AG04449 (cell line): ENCODE data around the gene CAMTA1.
A peak's percentile ranks its signal among the peaks of the same experiment; 100 is the strongest.

ENCODE experiments used
- CTCF ChIA-PET: fragments of 350-600 bp; formaldehyde crosslinking; extraction: SDS; loops from one replicate; lab custom pipeline; 2021; ENCODE audit warnings: antibody characterized with exemption; lab: Yijun Ruan, JAX
- POLR2A ChIA-PET: fragments of 400-600, 350-600 bp; formaldehyde crosslinking; extraction: SDS; loops from one replicate; lab custom pipeline; 2020; ENCODE audit warnings: antibody characterized with exemption, inconsistent platforms; lab: Yijun Ruan, JAX
- DNase-seq: peaks from one replicate; pipeline ENCODE4 v3.0.0-alpha.2; 2010; ENCODE audit warnings: low read depth, low spot score
- H3K4me3 ChIP-seq: 2 replicates; pipeline ENCODE4 v1.5.1; 2011; ENCODE audit warnings: low read depth, mild to moderate bottlenecking, control low read depth, low read length
- TF ChIP-seq, protein P1 (sequence below): IDR thresholded peaks from one replicate; pipeline ENCODE4 v1.5.1; 2011; ENCODE audit warnings: mild to moderate bottlenecking, moderate library complexity, low read length, control low read depth, inconsistent platforms; ENCODE audit not compliant: insufficient read depth; ENCODE audit errors: missing control alignments

CAMTA1 gene

GRCh38 chr1:7045897-7046296 is 260.6 kb downstream of the CAMTA1 start:
- DNase-seq: no peak

GRCh38 chr1:7046314-7046713 is 261.1 kb downstream of the CAMTA1 start:
- TF ChIP-seq, protein P1, sequence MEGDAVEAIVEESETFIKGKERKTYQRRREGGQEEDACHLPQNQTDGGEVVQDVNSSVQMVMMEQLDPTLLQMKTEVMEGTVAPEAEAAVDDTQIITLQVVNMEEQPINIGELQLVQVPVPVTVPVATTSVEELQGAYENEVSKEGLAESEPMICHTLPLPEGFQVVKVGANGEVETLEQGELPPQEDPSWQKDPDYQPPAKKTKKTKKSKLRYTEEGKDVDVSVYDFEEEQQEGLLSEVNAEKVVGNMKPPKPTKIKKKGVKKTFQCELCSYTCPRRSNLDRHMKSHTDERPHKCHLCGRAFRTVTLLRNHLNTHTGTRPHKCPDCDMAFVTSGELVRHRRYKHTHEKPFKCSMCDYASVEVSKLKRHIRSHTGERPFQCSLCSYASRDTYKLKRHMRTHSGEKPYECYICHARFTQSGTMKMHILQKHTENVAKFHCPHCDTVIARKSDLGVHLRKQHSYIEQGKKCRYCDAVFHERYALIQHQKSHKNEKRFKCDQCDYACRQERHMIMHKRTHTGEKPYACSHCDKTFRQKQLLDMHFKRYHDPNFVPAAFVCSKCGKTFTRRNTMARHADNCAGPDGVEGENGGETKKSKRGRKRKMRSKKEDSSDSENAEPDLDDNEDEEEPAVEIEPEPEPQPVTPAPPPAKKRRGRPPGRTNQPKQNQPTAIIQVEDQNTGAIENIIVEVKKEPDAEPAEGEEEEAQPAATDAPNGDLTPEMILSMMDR: no peak
- CTCF ChIA-PET: interaction anchor here (0.8 to 7.3 kb wide), 4 partner anchors 10 to 596 kb away, joined by 3 to 50 read pairs (median 3); no protein-coding TSS in a partner anchor
- H3K4me3 ChIP-seq: no peak overlapping the region
- DNase-seq: peak; percentile 26
- POLR2A ChIA-PET: no interaction called here

More at GRCh38 chr1:7045897-7046296, 260.6 kb downstream of the CAMTA1 start:
- ChIA-PET POLR2A (no interaction called here), CTCF (interaction anchor here (1.2 to 7.3 kb wide), 4 partner anchors 10 to 596 kb away, joined by 3 to 50 read pairs (median 24); no protein-coding TSS in a partner anchor)
- TF ChIP-seq, protein P1: no peak
- H3K4me3 ChIP-seq: no peak overlapping the region

DNA sequence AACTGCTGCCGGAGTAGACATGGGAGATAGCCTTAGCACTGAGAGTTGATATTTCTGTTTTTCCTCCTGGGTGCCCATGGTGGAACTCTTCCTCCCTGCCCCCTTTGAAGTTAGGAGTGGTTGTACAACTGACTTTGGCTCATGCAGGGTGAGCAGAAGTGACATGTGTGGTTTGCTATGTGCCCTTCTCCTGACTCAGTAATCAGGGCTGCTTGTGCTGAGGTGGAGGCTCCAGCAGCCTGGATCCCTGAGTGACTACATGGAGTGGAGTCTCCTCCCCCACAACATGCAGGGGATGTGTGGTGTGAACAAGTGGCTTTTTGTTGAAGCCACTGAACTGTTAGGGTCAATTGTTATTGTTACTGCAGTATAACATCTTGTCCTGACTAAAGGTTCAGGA is 261.6 kb downstream of the CAMTA1 start:
- CTCF ChIA-PET: interaction anchor here (0.8 to 7.3 kb wide), 3 partner anchors 11 to 163 kb away, joined by 3 to 50 read pairs (median 3); no protein-coding TSS in a partner anchor

DNA sequence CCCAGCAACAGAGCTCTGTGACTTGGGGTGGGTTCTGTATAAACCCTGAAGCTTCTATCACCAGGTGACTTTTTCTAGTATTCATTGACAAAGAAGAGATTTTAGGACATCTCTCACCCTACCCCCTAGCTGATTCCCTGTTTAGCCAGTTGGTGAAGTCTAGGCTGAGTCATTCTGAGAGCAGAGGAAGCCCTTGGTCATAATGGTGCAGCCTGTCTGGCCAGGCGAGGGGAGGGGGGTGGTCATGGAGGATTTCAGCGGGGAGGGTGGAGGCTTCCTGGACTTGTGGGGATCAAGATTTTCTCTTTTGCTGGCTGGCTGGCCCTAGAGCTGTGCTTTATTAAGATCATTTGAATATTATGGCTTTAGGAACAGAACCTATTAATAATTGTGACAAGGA is 262.6 kb downstream of the CAMTA1 start:
- no peak overlapping the region for H3K4me3 ChIP-seq
- ChIA-PET POLR2A (no interaction called here), CTCF (interaction anchor here (1.0 to 7.3 kb wide), 2 partner anchors 23 to 328 kb away, joined by 3 to 50 read pairs; no protein-coding TSS in a partner anchor)
- DNase-seq: no peak
- TF ChIP-seq, protein P1: no peak

More for the DNA sequence above, 261.6 kb downstream of the CAMTA1 start:
- TF ChIP-seq, protein P1: no peak
- H3K4me3 ChIP-seq: no peak overlapping the region
- POLR2A ChIA-PET: no interaction called here
- DNase-seq: no peak

- no peak overlapping the region for H3K4me3 ChIP-seq
- POLR2A ChIA-PET: no interaction called here
- TF ChIP-seq, protein P1: no peak
- CTCF ChIA-PET: interaction anchor here (0.9 to 7.3 kb wide), 5 partner anchors 20 to 599 kb away, joined by 3 to 50 read pairs (median 3); no protein-coding TSS in a partner anchor
- DNase-seq: no peak
Observed at GRCh38 chr1:7048395-7048794, 263.1 kb downstream of the CAMTA1 start.

DNA sequence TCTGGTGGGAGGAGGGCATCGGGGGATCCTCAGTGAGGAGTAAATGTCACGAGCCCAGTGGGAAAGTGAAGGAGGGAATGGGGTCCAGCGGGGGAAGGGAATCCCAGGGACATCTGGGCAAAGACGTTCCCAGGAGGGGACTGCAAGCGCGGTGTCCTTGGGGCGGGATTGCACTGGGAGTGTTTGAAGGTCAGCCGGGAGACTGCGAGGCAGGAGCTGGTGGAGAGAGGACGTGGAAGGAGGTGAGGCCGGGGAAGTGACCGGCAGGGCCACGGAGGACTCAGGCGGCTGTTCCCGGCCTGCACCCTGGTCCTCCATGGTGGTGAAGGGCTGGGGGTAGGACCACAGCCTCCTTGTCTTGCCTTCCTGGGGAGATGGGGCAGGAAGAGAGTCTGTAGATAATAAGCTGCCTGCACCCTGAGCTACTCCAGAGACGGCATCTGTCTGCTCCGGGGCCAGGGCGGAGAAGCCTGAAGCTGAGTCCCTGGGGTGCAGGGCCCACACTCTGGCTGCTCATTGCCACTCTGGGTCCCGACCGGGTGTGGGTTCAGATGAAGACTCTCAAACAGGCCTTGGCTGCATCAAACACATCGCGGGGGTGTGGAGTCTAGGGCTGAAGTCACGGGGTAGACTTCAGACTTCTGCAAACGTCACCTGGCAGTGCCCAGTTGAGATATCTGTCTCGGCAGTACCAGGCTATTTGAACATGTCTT is 264.8 kb downstream of the CAMTA1 start:
- H3K4me3 ChIP-seq: no peak overlapping the region
- DNase-seq: no peak
- TF ChIP-seq, protein P1: no peak
- CTCF ChIA-PET: interaction anchor here (1.3 to 7.3 kb wide), 2 partner anchors 9 to 21 kb away, joined by 4 to 50 read pairs; no protein-coding TSS in a partner anchor
- POLR2A ChIA-PET: no interaction called here
